Measurements from ENCODE around the gene INPP5D. TPM values are rescaled to one million over a fixed set of nuclear protein-coding genes. Genes with fewer than 3 reads are reported as not detected.

The INPP5D gene
- total RNA-seq, 2 experiments from 2014 or later: 79.5 to 92.6 TPM

GRCh38 chr2:233147829-233148167 is 87.7 kb downstream of the INPP5D start:
- no peak overlapping the region for H3K4me2 ChIP-seq (ENCODE audit: low read length)
- no peak overlapping the region for H3K4me3 ChIP-seq (ENCODE audit: low read depth, low read length, poor library complexity, severe bottlenecking)
- H3K79me2 ChIP-seq (ENCODE audit: insufficient read depth, low read depth, low read length): no peaks in the 10 kb centered on the region
- no peak overlapping the region for H3K27ac ChIP-seq (ENCODE audit: low read depth, low read length, poor library complexity, severe bottlenecking)
- ChIA-PET POLR2A (no interaction called here), CTCF (ENCODE audit: unreplicated experiment) (no interaction called here)
- no peak for DNase-seq (ENCODE audit: low spot score)
- no peaks in the 10 kb centered on the region for H4K20me1 ChIP-seq (ENCODE audit: insufficient read depth, low read length)
- no peaks in the 10 kb centered on the region for H3K9me3 ChIP-seq (ENCODE audit: low read length)
- peaks cover 1% of the 10 kb centered on the region for H3K4me1 ChIP-seq (ENCODE audit: insufficient read depth, low read length, poor library complexity, severe bottlenecking)
- H3K36me3 ChIP-seq (ENCODE audit: insufficient read depth, low read length): peaks cover 98% of the 10 kb centered on the region
- intact Hi-C loops (cut with micrococcal nuclease; ENCODE audit: unreplicated experiment): no loop called here
- TF ChIP-seq CTCF (conservative IDR thresholded peaks at IDR 0.05; ENCODE audit: low read length) (no peak), EZH2phosphoT487 (IDR thresholded peaks at IDR 0.05; ENCODE audit: borderline replicate concordance, low read depth, low read length) (no peak)
- BruUV-seq (replicated peaks): no TSS peak
- H3K9me2 ChIP-seq (ENCODE audit: insufficient read depth, low read length): no peaks in the 10 kb centered on the region
- no peak overlapping the region for H2AFZ ChIP-seq (ENCODE audit: low read length)

- Histone ChIP-seq H3K27ac (ENCODE audit: low read depth, low read length, poor library complexity, severe bottlenecking) (no peak overlapping the region), H3K9me3 (ENCODE audit: low read length) (no peaks in the 10 kb centered on the region), H3K4me2 (ENCODE audit: low read length) (no peak overlapping the region), H3K9me2 (ENCODE audit: insufficient read depth, low read length) (no peaks in the 10 kb centered on the region), H3K4me1 (ENCODE audit: insufficient read depth, low read length, poor library complexity, severe bottlenecking) (no peaks in the 10 kb centered on the region), H3K4me3 (ENCODE audit: low read depth, low read length, poor library complexity, severe bottlenecking) (no peak overlapping the region), H3K79me2 (ENCODE audit: insufficient read depth, low read depth, low read length) (no peaks in the 10 kb centered on the region), H4K20me1 (ENCODE audit: insufficient read depth, low read length) (no peaks in the 10 kb centered on the region), H3K36me3 (ENCODE audit: insufficient read depth, low read length) (peaks cover 97% of the 10 kb centered on the region), H2AFZ (ENCODE audit: low read length) (no peak overlapping the region)
- CTCF ChIA-PET (ENCODE audit: unreplicated experiment): no interaction called here
- TF ChIP-seq EZH2phosphoT487 (IDR thresholded peaks at IDR 0.05; ENCODE audit: borderline replicate concordance, low read depth, low read length) (no peak), CTCF (conservative IDR thresholded peaks at IDR 0.05; ENCODE audit: low read length) (no peak)
- DNase-seq (ENCODE audit: low spot score): no peak
- intact Hi-C loops (cut with micrococcal nuclease; ENCODE audit: unreplicated experiment): no loop called here
- no TSS peak for BruUV-seq (replicated peaks)
- POLR2A ChIA-PET: no interaction called here
Observed at GRCh38 chr2:233148354-233148753, 88.2 kb downstream of the INPP5D start.

GRCh38 chr2:233152541-233152940 is 92.4 kb downstream of the INPP5D start:
- ChIA-PET POLR2A (interaction anchor here (0.7 to 1.1 kb wide), 2 partner anchors 26 to 52 kb away, joined by 3 read pairs; no protein-coding TSS in a partner anchor), CTCF (ENCODE audit: unreplicated experiment) (no interaction called here)
- no TSS peak for BruUV-seq (replicated peaks)
- Histone ChIP-seq H3K9me2 (ENCODE audit: insufficient read depth, low read length) (no peaks in the 10 kb centered on the region), H3K36me3 (ENCODE audit: insufficient read depth, low read length) (peaks cover 78% of the 10 kb centered on the region), H3K27ac (ENCODE audit: low read depth, low read length, poor library complexity, severe bottlenecking) (no peak overlapping the region), H3K9me3 (ENCODE audit: low read length) (no peaks in the 10 kb centered on the region), H3K4me3 (ENCODE audit: low read depth, low read length, poor library complexity, severe bottlenecking) (no peak overlapping the region), H4K20me1 (ENCODE audit: insufficient read depth, low read length) (no peaks in the 10 kb centered on the region), H2AFZ (ENCODE audit: low read length) (no peak overlapping the region), H3K4me1 (ENCODE audit: insufficient read depth, low read length, poor library complexity, severe bottlenecking) (no peaks in the 10 kb centered on the region), H3K4me2 (ENCODE audit: low read length) (no peak overlapping the region), H3K79me2 (ENCODE audit: insufficient read depth, low read depth, low read length) (no peaks in the 10 kb centered on the region)
- no peak for DNase-seq (ENCODE audit: low spot score)
- intact Hi-C loops (cut with micrococcal nuclease; ENCODE audit: unreplicated experiment): no loop called here
- no peak for TF ChIP-seq EZH2phosphoT487 (IDR thresholded peaks at IDR 0.05; ENCODE audit: borderline replicate concordance, low read depth, low read length)
- no peak for TF ChIP-seq CTCF (conservative IDR thresholded peaks at IDR 0.05; ENCODE audit: low read length)

Data from OCI-LY7 (cell line).